SK-N-MC (cell line): ENCODE measurements around the gene ACCS.

Source experiments
- DNase-seq: peaks from one replicate; pipeline ENCODE4 v3.0.0-alpha.2; 2011; ENCODE audit warnings: low read depth, low spot score
- H3K27ac ChIP-seq: fragments of 200-600 bp; sonication (generic); 2 replicates; pipeline ENCODE4 v1.5.1; 2016; ENCODE audit warnings: mixed run types
- H3K36me3 ChIP-seq: fragments of 200-600 bp; sonication (generic); 2 replicates; pipeline ENCODE4 v1.6.1; 2017; ENCODE audit warnings: antibody characterized with exemption, low read length, mixed read lengths; ENCODE audit not compliant: insufficient read depth
- H3K4me3 ChIP-seq: fragments of 200-600 bp; sonication (generic); 2 replicates; pipeline ENCODE4 v1.5.1; 2016
- H3K9ac ChIP-seq: fragments of 200-600 bp; sonication (generic); 2 replicates; pipeline ENCODE4 v1.8.0; 2017; ENCODE audit warnings: mixed run types, mixed read lengths; ENCODE audit not compliant: insufficient read length
- H3K9me3 ChIP-seq: fragments of 200-600 bp; sonication (generic); 2 replicates; pipeline ENCODE4 v1.6.1; 2017; ENCODE audit warnings: low read depth, mild to moderate bottlenecking, antibody characterized with exemption, low read length, moderate library complexity, mixed read lengths
- EZH2 ChIP-seq: fragments of 200-600 bp; sonication (generic); IDR thresholded peaks from one replicate; pipeline ENCODE4 v1.6.1; 2017; ENCODE audit warnings: antibody characterized with exemption
- FOXP2 ChIP-seq: optimal IDR thresholded peaks from 2 replicates; pipeline ENCODE3; 2011; ENCODE audit warnings: mild to moderate bottlenecking, moderate library complexity; ENCODE audit not compliant: insufficient read depth; ENCODE audit errors: extremely low read length, control extremely low read depth
- POLR2AphosphoS5 ChIP-seq: IDR thresholded peaks from 2 replicates; pipeline ENCODE4 v1.6.1; 2012; ENCODE audit warnings: mild to moderate bottlenecking, low read depth, low read length, borderline replicate concordance

ACCS gene

GRCh38 chr11:44127130-44127529, 61.1 kb downstream of the ACCS start:
- H3K36me3 ChIP-seq: peaks cover 36% of the 10 kb centered on the region; the same call in 1 of the 2 replicates

DNA sequence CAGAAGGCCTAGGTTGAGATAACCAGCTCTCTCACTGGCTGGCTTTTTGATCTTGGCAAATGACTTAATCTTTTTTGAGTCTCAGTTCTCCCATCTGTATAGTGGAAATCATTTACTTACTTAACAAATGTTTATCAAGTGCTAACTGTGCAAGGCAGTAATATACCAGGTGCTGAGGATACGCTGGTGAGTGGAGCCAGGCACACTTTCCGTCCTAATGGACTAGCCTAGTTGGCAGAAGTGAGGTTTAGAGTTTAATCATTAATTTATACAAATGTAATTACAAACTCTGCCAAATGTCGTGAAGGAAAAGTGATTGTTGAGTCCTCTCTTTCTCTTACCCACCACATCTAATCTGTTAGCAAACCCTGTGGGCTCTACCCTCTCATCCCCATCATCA, 62.7 kb downstream of the ACCS start:
- no peak overlapping the region for H3K4me3 ChIP-seq
- peaks cover 36% of the 10 kb centered on the region; the same call in 1 of the 2 replicates for H3K36me3 ChIP-seq
- no peak for TF ChIP-seq FOXP2
- no peak for TF ChIP-seq EZH2
- no peak for TF ChIP-seq POLR2AphosphoS5
- H3K9ac ChIP-seq: no peak overlapping the region
- H3K27ac ChIP-seq: no peak overlapping the region
- H3K9me3 ChIP-seq: no peaks in the 10 kb centered on the region
- no peak for DNase-seq

More at GRCh38 chr11:44127130-44127529, 61.1 kb downstream of the ACCS start:
- Histone ChIP-seq H3K27ac (no peak overlapping the region), H3K9me3 (no peaks in the 10 kb centered on the region), H3K4me3 (no peak overlapping the region), H3K9ac (no peak overlapping the region)
- no peak for DNase-seq
- TF ChIP-seq EZH2: no peak
- TF ChIP-seq POLR2AphosphoS5: no peak
- TF ChIP-seq FOXP2: no peak

GRCh38 chr11:44130751-44131150, 64.7 kb downstream of the ACCS start:
- H3K9me3 ChIP-seq: no peaks in the 10 kb centered on the region
- no peak for DNase-seq
- TF ChIP-seq FOXP2: no peak
- TF ChIP-seq POLR2AphosphoS5: no peak
- TF ChIP-seq EZH2: no peak
- no peak overlapping the region for H3K4me3 ChIP-seq
- peaks cover 27% of the 10 kb centered on the region; the same call in 1 of the 2 replicates for H3K36me3 ChIP-seq
- no peak overlapping the region for H3K9ac ChIP-seq
- H3K27ac ChIP-seq: no peak overlapping the region

DNA sequence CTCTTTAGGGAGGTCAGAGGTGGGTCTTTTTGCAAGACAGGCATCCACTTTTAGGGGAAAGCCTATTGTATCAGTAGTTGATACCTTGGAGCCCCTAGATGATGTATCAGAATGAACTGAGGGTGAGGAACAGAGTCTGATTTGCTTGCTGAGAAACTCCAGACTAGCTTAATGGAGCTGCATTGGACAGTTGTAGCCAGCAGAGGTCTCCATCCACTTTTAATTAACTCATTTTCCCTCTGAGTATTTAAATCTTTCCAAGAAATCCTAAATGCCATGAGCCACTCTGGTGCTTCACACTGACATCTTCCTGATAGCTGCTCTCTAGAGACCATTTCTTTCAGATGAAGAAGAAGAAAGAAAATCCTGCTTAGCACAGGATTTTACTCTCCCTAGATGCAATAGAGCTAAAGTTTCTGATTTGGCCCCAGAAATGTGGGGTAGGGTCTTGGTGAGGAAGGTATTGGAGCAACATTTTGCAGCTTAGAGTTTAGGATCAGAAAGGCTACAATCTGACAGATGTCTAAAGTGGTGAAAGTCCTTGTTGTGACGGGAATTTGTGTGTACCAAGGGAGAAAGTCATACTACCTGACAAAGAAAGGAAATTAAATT, 67.4 kb downstream of the ACCS start:
- TF ChIP-seq EZH2: no peak
- TF ChIP-seq FOXP2: no peak
- no peak for TF ChIP-seq POLR2AphosphoS5
- H3K9me3 ChIP-seq: no peaks in the 10 kb centered on the region
- no peak overlapping the region for H3K9ac ChIP-seq
- DNase-seq: peak; percentile 66
- peak overlapping the region; percentile 54 for H3K27ac ChIP-seq
- H3K36me3 ChIP-seq: peaks cover 16% of the 10 kb centered on the region; the same call in 1 of the 2 replicates
- H3K4me3 ChIP-seq: peak overlapping the region; percentile 27; the same call in 1 of the 2 replicates
